Panc1 (cell line): ENCODE results near the gene SLC25A45.

ENCODE experiments used
- CTCF ChIP-seq: fragments of 450-650 bp; IDR thresholded peaks from 2 replicates; pipeline ENCODE4 v1.5.1; 2017; ENCODE audit warnings: mild to moderate bottlenecking
- REST ChIP-seq, 2 experiments: IDR thresholded peaks; 2 replicates each; pipeline ENCODE4 v1.6.1; 2011 to 2012; ENCODE audit warnings: low read depth in 2 of 2, control low read depth in 1 of 2, low read length in 1 of 2, mild to moderate bottlenecking in 1 of 2, moderate library complexity in 1 of 2; ENCODE audit not compliant: insufficient read depth in 1 of 2

GRCh38 chr11:65383778-65384177, 1.3 kb upstream of the SLC25A45 start:
- TF ChIP-seq CTCF: no peak
- TF ChIP-seq REST (IDR thresholded peaks at IDR 0.05; ENCODE audit: insufficient read depth in 1 of 2, low read depth in 2 of 2, low read length in 1 of 2): no peak
